Putamen (tissue), 1 donor: ENCODE measurements around the gene AXL.
"Not testable (repeated sequence)": the region's sequence is repeated elsewhere in the genome, so short reads cannot be mapped to it uniquely, and the experiment has no call there.

Source experiments
- DNase-seq: peaks from one replicate; pipeline ENCODE4 v3.0.0-alpha.2; 2016; ENCODE audit warnings: low spot score

AXL gene

DNA sequence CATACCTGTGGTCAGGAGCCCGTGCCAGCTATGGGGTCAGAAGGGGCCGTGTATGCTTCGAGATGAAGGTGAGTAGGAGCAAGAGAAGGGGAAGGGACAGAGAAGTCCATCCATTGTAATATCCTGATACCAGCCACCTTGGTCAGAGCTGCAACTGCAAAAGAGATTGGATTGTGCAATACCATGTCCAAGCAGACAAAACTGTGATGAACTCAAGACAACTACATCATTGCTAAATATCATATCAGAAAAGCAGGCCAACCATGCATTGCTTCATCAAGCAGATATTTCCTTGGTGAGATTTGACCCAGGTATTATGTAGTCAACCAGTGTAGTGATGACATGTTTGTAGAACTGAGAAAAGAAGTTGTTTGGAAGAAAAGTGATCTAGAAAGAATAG, 57.2 kb downstream of the AXL start:
- DNase-seq = no peak

DNA sequence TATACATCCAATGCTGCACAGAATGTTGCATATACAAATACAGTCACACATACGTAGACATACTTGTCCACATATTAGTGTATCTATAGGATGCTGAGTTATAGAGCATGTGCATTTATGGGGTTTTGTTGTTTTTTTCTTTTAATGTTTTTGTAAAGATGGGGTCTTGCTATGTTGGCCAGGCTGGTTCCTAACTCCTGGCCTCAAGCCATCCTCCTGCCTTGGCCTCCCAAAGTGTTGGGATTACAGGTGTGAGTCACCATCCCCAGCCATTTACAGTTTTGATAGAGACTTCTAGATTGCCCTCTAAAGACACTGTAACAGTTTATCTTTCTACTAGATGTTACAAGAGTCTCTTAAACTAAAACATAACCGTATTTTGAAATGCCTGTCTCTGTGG, 59.5 kb downstream of the AXL start:
- no peak for DNase-seq

- DNase-seq = no peak
These were observed 69.9 kb downstream of the AXL start for GRCh38 chr19:41288673-41289530.

- not testable (repeated sequence) for DNase-seq
These were observed 70.8 kb downstream of the AXL start for GRCh38 chr19:41289814-41290213.

GRCh38 chr19:41294393-41294792, 75.4 kb downstream of the AXL start:
- no peak for DNase-seq

DNA sequence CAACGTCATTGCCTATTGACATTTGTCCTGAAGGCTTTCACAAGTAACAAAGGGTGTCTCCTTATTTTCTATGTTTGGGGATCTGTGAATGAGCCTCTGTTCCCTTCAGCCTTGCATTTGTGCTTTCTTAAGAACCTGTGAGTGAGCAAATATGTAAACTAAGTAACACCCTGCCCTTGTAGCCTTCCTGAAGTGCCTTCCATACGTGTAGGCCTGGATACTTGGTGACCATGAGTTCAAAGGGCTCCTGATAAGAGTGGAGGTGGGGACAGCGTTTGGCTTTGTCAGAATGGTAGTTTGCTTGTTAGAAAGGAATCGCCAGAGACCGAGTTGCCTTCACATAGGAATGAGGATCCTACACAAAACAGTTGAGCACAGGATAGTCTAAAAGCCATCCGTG, 76.5 kb downstream of the AXL start:
- no peak for DNase-seq

DNA sequence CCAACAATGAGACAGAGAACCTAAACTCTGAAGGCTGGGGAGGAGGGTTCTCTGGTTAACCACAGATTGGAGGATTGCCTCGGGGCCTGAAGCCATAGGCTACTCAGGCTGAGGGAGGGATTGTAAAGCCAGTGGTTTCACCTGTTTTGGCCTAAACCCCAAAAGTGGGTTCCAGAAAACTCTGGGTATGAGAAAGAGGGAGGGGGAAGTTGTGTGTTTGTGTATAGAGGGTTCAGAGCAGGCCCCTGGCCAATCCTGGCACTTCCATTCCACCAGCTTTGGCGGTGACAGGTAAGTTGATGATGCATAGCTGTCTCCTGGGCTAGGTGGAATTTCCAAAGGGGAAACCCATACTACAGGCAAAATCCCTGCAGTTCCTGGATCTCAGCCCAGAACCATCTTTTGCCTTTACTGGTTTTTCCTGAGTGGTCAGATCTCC, 77.4 kb downstream of the AXL start:
- no peak for DNase-seq

DNA sequence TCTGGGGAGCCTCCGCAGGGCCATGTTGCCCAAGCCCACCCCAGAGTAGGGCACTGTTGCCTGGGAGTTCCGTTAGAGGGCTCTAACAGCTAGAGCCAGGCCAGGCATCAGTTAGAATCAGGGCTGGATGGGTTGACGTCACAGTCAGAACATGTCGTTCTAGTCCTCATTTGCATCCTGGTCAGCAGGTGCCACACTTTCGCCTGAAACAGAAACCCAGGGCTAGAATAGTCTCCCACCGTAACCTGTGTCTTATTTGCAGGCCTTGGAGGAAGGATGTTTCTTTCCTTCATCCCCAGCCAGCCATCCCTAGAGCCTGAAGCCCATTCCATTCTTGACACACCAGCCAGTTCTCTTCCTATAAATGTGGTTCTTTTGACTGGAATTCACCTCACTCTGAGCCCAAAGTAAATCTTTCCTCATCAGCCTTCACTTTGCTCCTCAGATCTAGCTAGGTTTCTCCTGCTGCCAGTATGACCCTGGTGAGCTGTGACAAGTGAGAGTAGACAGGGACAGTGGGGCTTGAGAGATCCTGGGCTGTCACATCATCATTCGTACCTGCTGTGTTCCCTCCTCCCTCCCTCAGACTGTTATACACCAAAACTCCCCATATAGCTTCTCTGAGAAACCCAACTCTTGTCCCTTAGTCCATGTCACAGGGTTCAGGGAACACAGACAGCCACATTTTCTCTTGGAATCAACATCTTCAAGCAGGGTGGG, 78.8 kb downstream of the AXL start:
- no peak for DNase-seq

DNA sequence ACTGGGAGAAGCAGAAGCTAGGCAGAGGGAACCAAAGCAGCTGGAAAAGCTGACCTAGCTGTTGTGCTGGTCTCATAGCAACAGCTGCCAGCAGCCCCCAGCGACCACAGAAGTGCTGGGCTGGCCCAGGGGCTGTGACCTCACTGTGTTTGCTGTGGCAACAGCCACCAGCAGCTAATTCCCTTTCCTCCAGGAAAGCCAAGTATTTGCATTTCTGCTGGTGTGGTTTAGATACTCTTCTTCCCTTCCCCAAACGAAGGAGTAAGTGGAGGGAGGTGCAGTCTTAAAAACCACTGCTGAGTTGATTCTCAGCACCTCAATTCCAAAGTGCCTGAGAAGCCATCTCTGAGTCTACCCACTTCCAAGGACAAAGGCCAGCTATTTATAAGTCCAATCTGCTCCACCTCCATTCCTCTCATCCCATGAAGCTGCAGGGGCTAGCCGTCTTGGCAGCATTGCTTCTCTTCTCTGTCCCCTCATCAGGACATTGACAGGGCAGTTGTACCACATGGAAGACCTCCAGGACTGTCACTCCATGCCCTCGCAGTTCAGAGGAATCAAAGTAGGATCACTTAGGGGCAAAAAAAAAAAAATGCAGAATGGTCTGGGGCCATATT, 79.4 kb downstream of the AXL start:
- no peak for DNase-seq

DNA sequence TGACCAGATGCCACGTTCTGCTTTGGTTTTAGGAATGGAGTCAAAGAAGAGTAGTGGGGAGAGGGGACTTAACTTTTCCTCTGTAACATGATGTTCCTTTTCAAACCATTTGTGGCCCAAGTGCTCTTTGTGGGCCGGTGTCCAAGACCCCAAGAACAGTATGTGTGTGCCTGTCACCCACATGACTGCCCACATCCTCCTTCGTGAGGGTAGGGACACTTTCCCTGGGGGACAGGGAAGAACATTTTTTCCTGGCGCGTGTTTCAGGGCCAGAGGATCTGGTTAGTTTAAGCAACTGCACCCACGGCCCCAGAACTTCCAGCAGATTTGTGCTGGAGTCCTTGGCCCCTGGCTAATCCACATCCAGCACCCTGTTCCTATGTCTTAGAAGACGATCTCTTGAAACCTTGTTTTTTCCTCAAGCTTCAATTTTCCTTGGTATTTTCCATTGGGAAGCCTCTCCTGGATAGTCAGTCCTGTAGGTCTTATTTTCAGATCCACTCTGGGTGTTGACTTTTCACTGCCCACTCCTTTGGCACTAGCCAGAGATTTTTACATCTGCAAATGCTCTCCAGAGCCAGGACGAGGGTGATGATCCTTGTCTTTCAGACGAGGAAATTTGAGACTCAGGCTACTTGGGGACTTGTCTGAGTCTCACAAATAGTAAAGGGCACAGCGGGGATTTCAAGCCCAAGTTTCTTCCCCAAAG, 80.2 kb downstream of the AXL start:
- DNase-seq = no peak

GRCh38 chr19:41299755-41300089, 80.7 kb downstream of the AXL start:
- no peak for DNase-seq

- no peak for DNase-seq
These were observed 81.5 kb downstream of the AXL start for GRCh38 chr19:41300555-41300954.

DNA sequence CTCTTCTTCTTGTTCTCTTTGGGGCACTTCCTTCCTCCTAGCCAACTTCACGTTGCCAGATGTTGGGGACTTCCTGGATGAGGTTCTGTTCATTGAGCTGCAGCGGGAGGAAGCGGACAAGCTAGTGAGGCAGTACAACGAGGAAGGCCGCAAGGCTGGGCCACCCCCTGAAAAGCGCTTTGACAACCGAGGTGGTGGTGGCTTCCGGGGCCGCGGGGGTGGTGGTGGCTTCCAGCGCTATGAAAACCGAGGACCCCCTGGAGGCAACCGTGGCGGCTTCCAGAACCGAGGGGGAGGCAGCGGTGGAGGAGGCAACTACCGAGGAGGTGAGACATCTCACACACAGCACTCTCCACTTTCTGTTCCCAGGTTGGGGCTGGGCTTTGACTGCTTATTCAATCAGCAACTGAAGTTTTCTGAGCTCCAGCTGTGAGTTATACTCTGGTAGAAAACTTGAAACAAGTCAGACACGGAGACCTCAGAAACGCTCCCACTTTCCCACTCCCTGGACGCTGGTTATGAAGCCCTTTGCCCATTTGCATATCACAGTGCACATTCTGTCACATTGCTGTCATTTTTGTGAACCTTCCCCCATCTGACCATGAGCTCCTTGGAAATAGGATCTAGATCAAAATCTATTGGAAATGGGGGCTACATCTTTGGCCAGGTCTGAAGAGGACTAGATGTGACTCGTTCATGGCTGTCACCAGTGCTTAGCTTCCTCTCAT, 83.8 kb downstream of the AXL start:
- no peak for DNase-seq

GRCh38 chr19:41303954-41304353, 84.9 kb downstream of the AXL start:
- DNase-seq = no peak

DNA sequence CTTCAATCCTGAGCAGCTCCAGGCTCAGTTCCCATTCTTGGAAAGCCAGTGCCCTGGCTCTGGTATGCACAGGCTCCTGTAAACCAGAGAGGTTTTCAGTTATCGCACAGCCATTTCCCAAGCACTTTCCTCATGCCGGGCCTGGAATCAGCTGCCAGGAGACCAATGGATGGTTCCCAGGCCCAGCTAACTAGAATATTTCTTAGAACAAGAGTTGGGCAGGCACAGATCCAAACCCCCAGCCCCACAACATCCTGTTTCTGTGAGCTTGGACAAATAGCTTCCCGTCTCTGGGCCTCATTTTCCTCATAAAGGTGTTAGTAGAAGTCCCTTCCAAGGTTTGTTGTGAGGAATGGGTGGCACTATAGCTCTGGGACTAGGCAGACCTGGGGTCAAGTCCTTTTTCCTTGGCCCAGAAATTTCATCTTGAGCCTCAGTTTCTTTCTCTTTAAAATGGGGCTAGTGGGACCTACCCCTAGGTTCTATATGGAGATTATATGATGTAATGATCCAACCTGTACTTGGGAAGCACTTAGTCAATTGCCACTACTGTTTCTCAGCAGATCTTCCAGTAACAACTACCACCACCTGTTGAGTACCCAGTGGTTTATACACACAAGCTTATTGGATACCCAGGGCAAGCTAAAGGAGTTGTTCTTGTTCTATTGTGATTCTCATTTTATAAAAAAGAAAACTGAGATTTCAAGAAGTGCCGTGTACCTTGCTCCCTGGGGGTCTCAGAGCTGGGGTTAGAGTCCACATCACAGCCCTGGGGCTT, 85.9 kb downstream of the AXL start:
- DNase-seq = no peak

DNA sequence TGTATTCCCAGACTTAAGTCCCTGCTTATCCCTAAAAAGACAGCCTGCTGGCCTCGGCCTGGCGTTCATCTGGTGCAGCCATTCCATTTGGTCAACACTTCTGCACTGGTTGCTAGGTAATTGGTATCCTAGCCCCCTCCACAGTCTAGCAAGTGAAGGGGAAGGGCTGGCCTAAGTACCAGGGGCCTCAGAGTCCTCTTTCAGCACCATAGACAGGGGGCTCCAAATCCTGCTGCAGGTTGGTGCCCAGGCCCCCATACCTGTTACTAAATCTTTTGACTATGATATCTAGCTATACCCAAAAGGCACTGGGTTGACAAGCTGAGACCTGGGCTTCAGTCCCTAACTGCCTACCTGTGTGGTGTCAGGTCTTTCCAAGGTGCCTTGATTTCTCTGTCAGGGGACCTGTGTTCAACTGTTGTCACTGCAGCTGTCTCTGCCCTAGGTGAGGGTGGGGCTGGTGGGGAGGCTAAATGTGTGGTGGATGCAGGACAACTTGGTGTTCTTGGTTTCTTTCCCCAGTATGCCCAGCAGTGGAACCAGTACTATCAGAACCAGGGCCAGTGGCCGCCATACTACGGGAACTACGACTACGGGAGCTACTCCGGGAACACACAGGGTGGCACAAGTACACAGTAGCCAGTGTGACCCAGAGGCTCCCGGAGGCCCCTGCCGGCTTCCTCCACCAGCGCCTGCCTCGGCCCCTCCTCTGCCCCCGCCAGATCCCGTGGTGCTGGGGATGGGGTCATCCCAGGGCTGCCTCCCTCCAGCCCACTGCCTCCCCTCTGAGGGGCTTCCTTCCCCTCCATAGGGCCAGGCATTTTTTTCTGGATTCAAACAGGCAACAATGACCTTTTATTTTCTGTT, 87.1 kb downstream of the AXL start:
- no peak for DNase-seq

DNA sequence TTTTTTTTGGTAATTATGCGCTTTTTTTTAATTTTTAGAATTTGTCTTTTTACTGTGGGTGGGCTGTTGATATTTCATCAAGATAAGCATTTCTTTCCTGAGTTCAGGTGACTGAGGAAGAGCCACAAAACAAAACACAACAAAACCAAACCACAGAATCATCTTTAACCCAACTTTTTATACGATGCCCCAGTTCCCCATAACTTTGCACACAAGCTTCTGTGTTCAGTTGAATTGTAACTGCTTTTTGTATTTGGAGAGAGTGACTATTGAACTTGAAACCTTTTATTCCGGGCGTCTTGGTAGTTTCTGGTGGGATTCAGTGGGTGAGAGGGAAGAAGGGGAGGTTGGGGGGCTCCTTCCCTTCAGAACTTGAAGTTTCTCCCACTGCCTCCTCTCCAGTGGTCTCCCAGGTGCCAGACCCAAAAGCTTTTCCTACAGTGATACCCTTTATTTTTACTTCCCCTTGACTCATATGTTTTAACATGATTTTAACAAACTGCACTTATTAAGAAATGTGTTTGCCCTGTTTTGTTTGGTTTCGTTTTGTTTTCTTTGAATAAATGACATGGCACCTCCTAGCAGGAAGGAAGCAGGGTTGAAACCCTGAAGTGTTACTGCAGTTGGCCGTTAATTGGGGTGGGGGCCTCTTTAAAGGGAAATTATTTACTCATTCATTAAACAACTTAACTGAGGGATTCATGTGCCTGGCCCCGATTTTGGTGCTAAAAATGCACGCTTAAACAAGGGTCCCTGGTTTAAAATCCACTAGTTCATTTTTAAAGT, 88.3 kb downstream of the AXL start:
- DNase-seq = no peak

DNA sequence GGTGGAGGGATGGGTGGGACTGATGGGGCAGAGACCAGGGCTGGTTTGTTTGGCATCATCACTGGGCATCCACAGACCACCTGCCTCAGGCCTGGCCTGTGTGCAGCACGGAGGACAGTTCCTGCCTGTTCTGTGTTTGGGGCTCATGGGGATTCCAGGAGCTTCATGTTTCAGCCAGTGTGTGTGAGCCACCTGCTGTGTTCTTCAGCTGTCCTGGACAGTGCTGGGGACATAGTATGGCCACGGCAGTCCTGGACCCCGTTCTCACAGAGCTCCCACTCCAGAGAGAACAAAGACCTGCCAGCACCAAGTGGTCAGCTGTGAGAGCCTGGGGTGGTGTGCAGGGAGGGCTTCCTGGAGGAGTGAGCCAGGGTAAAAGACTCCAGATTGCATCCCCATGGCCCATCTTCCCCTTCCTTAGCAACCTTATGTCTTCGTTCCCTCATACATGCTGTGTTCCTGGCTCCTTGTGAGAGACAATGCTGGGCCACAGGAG, 89.0 kb downstream of the AXL start:
- DNase-seq = no peak
